HepG2 (cell line): Measurements from ENCODE around the gene DNAJC10. TPM values are rescaled to one million over a fixed set of nuclear protein-coding genes. Genes with fewer than 3 reads are reported as not detected.
A peak's percentile ranks its signal among the peaks of the same experiment; 100 is the strongest.

Experiments
- ATAC-seq: fragments of 200-7000 bp; cut with Tn5 transposase; 3 replicates; pipeline ENCODE4 v1.9.1; 2020; ENCODE audit warnings: mild to moderate bottlenecking, moderate library complexity
- Bru-seq: library from RNA; stranded (reverse); fragments of 400-500 nt; gene quantifications from one replicate; lab custom pipeline; 2021; lab: Mats Ljungman, UMichigan
- BruChase-seq, 2 experiments: library from RNA; stranded (reverse); fragments of 400-500 nt; gene quantifications; one replicate each; lab custom pipeline; 2021; lab: Mats Ljungman, UMichigan
- BruUV-seq: library from RNA; stranded (reverse); fragments of 400-500 nt; replicated peaks from 2 replicates; lab custom pipeline; 2021; lab: Mats Ljungman, UMichigan
- CTCF ChIA-PET: fragments of 300-600 bp; formaldehyde crosslinking; extraction: SDS; loops from one replicate; lab custom pipeline; 2021; ENCODE audit warnings: low total read pairs, inconsistent platforms, low intra/inter-chr PET ratio; lab: Yijun Ruan, JAX
- POLR2A ChIA-PET: fragments of 350-600 bp; sonication (Branson Sonifier 250); formaldehyde crosslinking; loops from one replicate; lab custom pipeline; 2020; ENCODE audit warnings: antibody characterized with exemption, inconsistent platforms; lab: Yijun Ruan, JAX
- DNase-seq: peaks from one replicate; pipeline ENCODE4 v3.0.0-alpha.2; 2015; ENCODE audit warnings: low spot score
- FAIRE-seq: peaks from 3 replicates; lab custom pipeline; 2011; peaks lifted over from hg19 to GRCh38; lab: Jason Lieb, UNC
- H2AFZ ChIP-seq: one replicate; pipeline ENCODE4 v1.6.1; 2011; ENCODE audit warnings: low read length, inconsistent platforms
- H3K27ac ChIP-seq: fragments of 300-600 bp; 3 replicates; pipeline ENCODE4 v1.8.0; 2011; ENCODE audit warnings: mixed run types, mild to moderate bottlenecking, mixed read lengths, low read length, inconsistent platforms; ENCODE audit not compliant: insufficient read depth; ENCODE audit errors: extremely low read length
- H3K27me3 ChIP-seq, 2 experiments: fragments of 200-600 bp in 1 of 2; 2 replicates in 1 of 2; 3 replicates in 1 of 2; pipeline versions ENCODE4 v1.6.0 to v1.8.0; 2011; ENCODE audit warnings: low read length in 2 of 2, mild to moderate bottlenecking in 2 of 2, moderate library complexity in 2 of 2, inconsistent platforms in 1 of 2; ENCODE audit not compliant: insufficient read depth in 2 of 2, control insufficient read depth in 1 of 2
- H3K36me3 ChIP-seq, 2 experiments: fragments of 200-600 bp in 1 of 2; replicated peaks in 1 of 2; 2 replicates in 1 of 2; 3 replicates in 1 of 2; pipeline versions ENCODE4 v1.5.1 to v1.8.0; 2011; ENCODE audit warnings: low read length in 2 of 2, inconsistent platforms in 1 of 2; ENCODE audit not compliant: insufficient read depth in 2 of 2, control insufficient read depth in 1 of 2
- H3K4me1 ChIP-seq: 2 replicates; pipeline ENCODE4 v1.5.1; 2012; ENCODE audit warnings: low read length, inconsistent platforms; ENCODE audit not compliant: insufficient read depth
- H3K4me2 ChIP-seq: 2 replicates; pipeline ENCODE4 v1.6.0; 2011; ENCODE audit warnings: low read depth, low read length, inconsistent platforms
- H3K4me3 ChIP-seq, 3 experiments: fragments of 200-600 bp in 1 of 3; sonication (generic), shearing (Covaris generic) in 1 of 3; replicated peaks in 1 of 3; 2 replicates each; pipeline ENCODE4 v1.5.1; 2011 to 2016; ENCODE audit warnings: low read length in 3 of 3, inconsistent platforms in 2 of 3, low read depth in 2 of 3, mild to moderate bottlenecking in 2 of 3, control low read depth in 1 of 3, mixed read lengths in 1 of 3; ENCODE audit not compliant: insufficient read depth in 1 of 3
- H3K79me2 ChIP-seq: one replicate; pipeline ENCODE4 v1.6.1; 2011; ENCODE audit warnings: low read length, inconsistent platforms; ENCODE audit not compliant: insufficient read depth
- H3K9ac ChIP-seq: 2 replicates; pipeline ENCODE4 v1.6.0; 2011; ENCODE audit warnings: mild to moderate bottlenecking, low read depth, low read length, inconsistent platforms; ENCODE audit not compliant: insufficient read depth
- H3K9me3 ChIP-seq: 2 replicates; pipeline ENCODE4 v1.5.1; 2012; ENCODE audit warnings: mild to moderate bottlenecking, low read length
- H4K20me1 ChIP-seq: 2 replicates; pipeline ENCODE4 v1.6.0; 2011; ENCODE audit warnings: inconsistent platforms, mild to moderate bottlenecking, low read length, moderate library complexity; ENCODE audit not compliant: insufficient read depth
- ATF4 ChIP-seq, 2 experiments: fragments of 450-650 bp in 1 of 2; sonication (generic) in 1 of 2; formaldehyde crosslinking; IDR thresholded peaks; 2 replicates each; pipeline versions ENCODE4 v1.5.0 to v1.8.0; 2020 to 2022; ENCODE audit warnings: mild to moderate bottlenecking in 1 of 2, missing genetic modification reagents in 1 of 2
- ETV6 ChIP-seq: sonication (generic); formaldehyde crosslinking; conservative IDR thresholded peaks from 2 replicates; pipeline ENCODE4 v1.4.0; 2020; ENCODE audit warnings: missing genetic modification reagents
- HMGXB4 ChIP-seq, 2 experiments: sonication (generic) in 1 of 2; formaldehyde crosslinking in 1 of 2; IDR thresholded peaks; 2 replicates each; pipeline versions ENCODE4 v1.4.0 to v1.6.1; 2018 to 2020; ENCODE audit warnings: missing genetic modification reagents in 2 of 2, borderline replicate concordance in 1 of 2, low read depth in 1 of 2, mild to moderate bottlenecking in 1 of 2, missing biosample characterization in 1 of 2
- RBM22 ChIP-seq: fragments of 200-400 bp; formaldehyde crosslinking; optimal IDR thresholded peaks from 2 replicates; pipeline ENCODE3; 2017; ENCODE audit warnings: mild to moderate bottlenecking, low read length, moderate library complexity
- ZBED4 ChIP-seq: sonication (generic); formaldehyde crosslinking; IDR thresholded peaks from 2 replicates; pipeline ENCODE4 v1.4.0; 2020; ENCODE audit warnings: missing genetic modification reagents, borderline replicate concordance
- ZFP62 ChIP-seq: sonication (generic); formaldehyde crosslinking; IDR thresholded peaks from 2 replicates; pipeline ENCODE4 v1.4.0; 2020; ENCODE audit warnings: missing genetic modification reagents
- ZNF232 ChIP-seq: sonication (generic); formaldehyde crosslinking; IDR thresholded peaks from 2 replicates; pipeline ENCODE4 v1.4.0; 2020; ENCODE audit warnings: missing genetic modification reagents, borderline replicate concordance
- ZNF672 ChIP-seq: sonication (generic); formaldehyde crosslinking; IDR thresholded peaks from 2 replicates; pipeline ENCODE4 v1.8.1; 2022; ENCODE audit warnings: missing genetic modification reagents
- ZNF891 ChIP-seq: sonication (generic); formaldehyde crosslinking; IDR thresholded peaks from 2 replicates; pipeline ENCODE4 v1.5.0; 2020; ENCODE audit warnings: mild to moderate bottlenecking, missing genetic modification reagents
- WGBS: methylation state at CpG from one replicate; pipeline ENCODE4 v1.1.6; 2017; ENCODE audit warnings: low lambda C conversion rate; 5-methylcytosine and 5-hydroxymethylcytosine counted together
- in situ Hi-C: cut with HindIII; loops from 2 replicates; pipeline ENCODE4 v1.10.0; 2017; ENCODE audit warnings: low pct_unique_long_range_greater_than_20kb; ENCODE audit not compliant: extremely low pct_ligation_motif_present
- intact Hi-C: fragments of 100-400 bp; cut with micrococcal nuclease; formaldehyde crosslinking; loops from one replicate; pipeline ENCODE4 v1.10.0; 2022; ENCODE audit not compliant: unreplicated experiment
- long read RNA-seq, 2 experiments: library from RNA in 1 of 2; library from polyadenylated mRNA in 1 of 2; stranded (forward) in 1 of 2; unstranded in 1 of 2; transcript quantifications; one replicate each; pipeline ENCODE4 v2.0.0, GENCODE V29; 2019 to 2022
- polyA minus RNA-seq, 3 experiments: library from RNA; depleted of rRNA, polyadenylated mRNA; stranded (reverse); fragments of >200 nt; gene quantifications; 2 replicates each; pipeline ENCODE4 v1.2.3, GENCODE V29; 2011; ENCODE audit warnings: low replicate concordance in 1 of 3
- polyA plus RNA-seq, 8 experiments: library from polyadenylated mRNA; depleted of rRNA in 3 of 8; stranded (reverse) in 7 of 8; unstranded in 1 of 8; fragments of >200 nt; fragmentation: Illumina TruSeq in 4 of 8; extraction: Trizol in 4 of 8; gene quantifications; 2 replicates each; pipeline versions ENCODE4 v1.2.1 to v1.2.3, GENCODE V29; 2011 to 2016; ENCODE audit warnings: low read depth in 4 of 8, missing spikeins in 1 of 8, mixed read lengths in 1 of 8; ENCODE audit not compliant: insufficient read depth in 1 of 8
- total RNA-seq, 5 experiments: library from RNA; depleted of rRNA; stranded (reverse); fragments of >200 nt; fragmentation: Illumina TruSeq; extraction: Trizol; gene quantifications; 2 replicates each; pipeline ENCODE4 v1.2.3, GENCODE V29; 2016; ENCODE audit warnings: low read depth in 1 of 5

The DNAJC10 gene
- total RNA-seq (2016; rRNA removed; fragmentation: Illumina TruSeq; extraction: Trizol) (178 and 190 TPM in 2 replicates), polyA plus RNA-seq (2011; rRNA removed) (40.1 and 44.1 TPM in 2 replicates), polyA minus RNA-seq (2011; rRNA and poly(A)+ RNA removed; ENCODE audit: low replicate concordance) (16.0 and 24.1 TPM in 2 replicates), Bru-seq, nascent RNA (percentile 87 among the genes with signal in this experiment), BruChase-seq, experiment 1, labeled RNA remaining after a 6-hour chase (percentile 84 among the genes with signal in this experiment), BruChase-seq, experiment 2, labeled RNA remaining after a 2-hour chase (percentile 85 among the genes with signal in this experiment)
- 20.2 and 22.6 TPM in 2 replicates for total RNA-seq (2016; cell fraction: cytosol; rRNA removed; fragmentation: Illumina TruSeq; extraction: Trizol; ENCODE audit: low read depth)
- total RNA-seq (2016; cell fraction: insoluble cytoplasmic fraction; rRNA removed; fragmentation: Illumina TruSeq; extraction: Trizol), result 187 and 195 TPM in 2 replicates
- total RNA-seq (2016; cell fraction: membrane; rRNA removed; fragmentation: Illumina TruSeq; extraction: Trizol), result 118 and 122 TPM in 2 replicates
- 194 and 207 TPM in 2 replicates for total RNA-seq (2016; cell fraction: nucleus; rRNA removed; fragmentation: Illumina TruSeq; extraction: Trizol)
- polyA plus RNA-seq (2011; cell fraction: cytosol; rRNA removed), result 14.0 and 24.2 TPM in 2 replicates
- polyA plus RNA-seq (2011; cell fraction: nucleus; rRNA removed), result 43.5 and 66.4 TPM in 2 replicates
- polyA plus RNA-seq (2012), result 68.3 and 73.4 TPM in 2 replicates
- polyA plus RNA-seq (2016; cell fraction: cytosol; fragmentation: Illumina TruSeq; extraction: Trizol; ENCODE audit: low read depth), result 17.2 and 23.7 TPM in 2 replicates
- 90.6 and 103 TPM in 2 replicates for polyA plus RNA-seq (2016; cell fraction: insoluble cytoplasmic fraction; fragmentation: Illumina TruSeq; extraction: Trizol; ENCODE audit: low read depth)
- 49.0 and 50.6 TPM in 2 replicates for polyA plus RNA-seq (2016; cell fraction: membrane; fragmentation: Illumina TruSeq; extraction: Trizol; ENCODE audit: low read depth)
- 135 and 139 TPM in 2 replicates for polyA plus RNA-seq (2016; cell fraction: nucleus; fragmentation: Illumina TruSeq; extraction: Trizol; ENCODE audit: insufficient read depth, low read depth)
- polyA minus RNA-seq (2011; cell fraction: cytosol; rRNA and poly(A)+ RNA removed), result 45.0 and 49.4 TPM in 2 replicates
- 71.5 and 98.2 TPM in 2 replicates for polyA minus RNA-seq (2011; cell fraction: nucleus; rRNA and poly(A)+ RNA removed)
- long read RNA-seq, experiment 1, full-length matches to known transcripts, result 23 of 56 reads
- long read RNA-seq, experiment 1, partial matches to known transcripts, result 27 of 56 reads
- long read RNA-seq, experiment 1, other reads (novel, unspliced or antisense), result 6 of 56 reads
- long read RNA-seq, experiment 2, full-length matches to known transcripts, result 43 of 207 reads
- long read RNA-seq, experiment 2, partial matches to known transcripts, result 97 of 207 reads
- long read RNA-seq, experiment 2, other reads (novel, unspliced or antisense), result 67 of 207 reads

- peak; percentile 62 for FAIRE-seq
- ATAC-seq, result peak; percentile 97
- intact Hi-C loops (loop anchor here (1.0 to 10.0 kb wide), 2 partner anchors 49 to 821 kb away; partner anchors contain the start of gene ITPRID2), in situ Hi-C loops (no loop called here)
- peak within 1 kb of the TSS; percentile 81 for H3K27ac ChIP-seq
- peak within 1 kb of the TSS; percentile 88 to 100 (median 98) for H3K4me3 ChIP-seq
- H3K79me2 ChIP-seq, result peaks cover 20% of the 10 kb centered on the region
- under 1% methylated on average over 45 of the region's 69 CpGs for WGBS
- ChIA-PET CTCF (no interaction called here), POLR2A (interaction anchor here (0.8 to 2.0 kb wide), 8 partner anchors 7 to 1737 kb away, joined by 3 to 11 read pairs (median 4); partner anchors contain the start of gene NUP35)
- DNase-seq, result peak; percentile 87
- H3K27me3 ChIP-seq, result no peaks in the 10 kb centered on the region; a peak in 1 of 5 replicates
- H3K9ac ChIP-seq, result peak within 1 kb of the TSS; percentile 94
- no peaks in the 10 kb centered on the region for H4K20me1 ChIP-seq
- H3K9me3 ChIP-seq, result no peaks in the 10 kb centered on the region
- no peaks in the 10 kb centered on the region; a peak in 2 of 5 replicates for H3K36me3 ChIP-seq
- peak within 1 kb of the TSS; percentile 85 for H3K4me2 ChIP-seq
- peaks cover 27% of the 10 kb centered on the region for H3K4me1 ChIP-seq
- no TSS peak for BruUV-seq
- peak within 1 kb of the TSS; percentile 94 for H2AFZ ChIP-seq
- TF ChIP-seq ETV6 (CRISPR knock-in tag) (peak; percentile 87), ZNF891 (CRISPR knock-in tag) (peak; percentile 100), ZBED4 (CRISPR knock-in tag) (peak; percentile 86), HMGXB4 (CRISPR knock-in tag; IDR thresholded peaks at IDR 0.05; ENCODE audit: borderline replicate concordance in 1 of 2, low read depth in 1 of 2) (peak; percentile 59 to 95; a peak in 3 of 4 replicates), ZNF232 (CRISPR knock-in tag) (0 out of 2 replicates have a peak, but pooled peaks have one; percentile 71), ZFP62 (CRISPR knock-in tag) (no peak; the same call in 1 of the 2 replicates), ATF4 (CRISPR knock-in tag; IDR thresholded peaks at IDR 0.05) (peak in 1 of 2 experiments; percentile 85; a peak in 2 of 4 replicates), RBM22 (peak; percentile 84), ZNF672 (CRISPR knock-in tag) (no peak)
These were observed at the start of gene DNAJC10 for GRCh38 chr2:182715892-182716649. DNAJC10 (plus strand) TSS chr2:182716257; CDS start chr2:182718087, 1,830 bp downstream.
